AG09309 (cell line): ENCODE results near the gene RALGPS1.

Experiments used
- DNase-seq: peaks from one replicate; pipeline ENCODE4 v3.0.0-alpha.2; 2010; ENCODE audit warnings: low read depth
- H3K4me3 ChIP-seq: 2 replicates; pipeline ENCODE4 v1.5.1; 2011; ENCODE audit warnings: mild to moderate bottlenecking, low read depth, low read length, moderate library complexity; ENCODE audit not compliant: control insufficient read depth
- TF ChIP-seq, protein P1 (sequence below): IDR thresholded peaks from 2 replicates; pipeline ENCODE4 v1.5.1; 2011; ENCODE audit warnings: mild to moderate bottlenecking, low read depth, low read length, inconsistent platforms; ENCODE audit not compliant: insufficient read depth, control insufficient read depth; ENCODE audit errors: missing control alignments

The RALGPS1 gene

DNA sequence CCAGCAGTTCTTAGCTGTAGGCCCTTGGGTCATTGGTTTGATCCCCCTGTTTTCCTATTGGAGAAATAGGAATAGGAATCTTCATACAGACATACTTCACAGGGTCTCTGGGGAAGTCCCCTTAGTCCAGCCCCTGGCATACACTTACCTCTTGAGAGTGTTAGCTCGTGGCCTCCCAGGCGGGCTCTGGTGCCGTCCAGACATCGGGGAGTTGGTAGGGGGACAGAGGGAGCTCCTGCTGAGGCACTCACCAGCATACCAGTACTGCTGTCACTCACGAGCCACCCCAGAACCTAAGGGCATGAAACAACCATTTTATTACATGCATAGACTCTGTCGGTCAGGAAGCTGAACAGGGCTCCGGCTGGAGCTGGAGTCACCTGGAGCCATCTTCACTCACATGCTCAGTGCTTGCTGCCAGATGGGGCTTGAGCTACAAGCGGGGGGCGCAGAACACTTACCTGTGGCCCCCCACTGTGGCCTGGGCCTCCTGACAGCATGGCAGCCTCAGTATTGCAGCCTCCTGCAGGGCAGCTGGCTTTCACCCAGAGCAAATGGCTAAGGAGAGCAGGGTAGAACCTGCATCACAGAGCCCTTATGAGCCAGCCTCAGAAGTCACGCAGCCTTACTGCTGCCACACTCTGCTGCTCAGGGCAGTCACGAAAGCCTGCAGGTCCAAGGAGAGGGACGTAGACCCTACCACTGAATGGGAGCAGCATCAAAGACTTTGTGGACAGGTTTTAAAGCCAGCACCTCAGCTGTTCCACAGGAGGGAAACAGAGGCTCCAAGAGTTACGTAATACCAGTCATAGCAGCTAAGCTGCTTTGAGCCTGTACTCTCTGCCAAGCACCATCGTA is 266.1 kb downstream of the RALGPS1 start:
- TF ChIP-seq, protein P1, sequence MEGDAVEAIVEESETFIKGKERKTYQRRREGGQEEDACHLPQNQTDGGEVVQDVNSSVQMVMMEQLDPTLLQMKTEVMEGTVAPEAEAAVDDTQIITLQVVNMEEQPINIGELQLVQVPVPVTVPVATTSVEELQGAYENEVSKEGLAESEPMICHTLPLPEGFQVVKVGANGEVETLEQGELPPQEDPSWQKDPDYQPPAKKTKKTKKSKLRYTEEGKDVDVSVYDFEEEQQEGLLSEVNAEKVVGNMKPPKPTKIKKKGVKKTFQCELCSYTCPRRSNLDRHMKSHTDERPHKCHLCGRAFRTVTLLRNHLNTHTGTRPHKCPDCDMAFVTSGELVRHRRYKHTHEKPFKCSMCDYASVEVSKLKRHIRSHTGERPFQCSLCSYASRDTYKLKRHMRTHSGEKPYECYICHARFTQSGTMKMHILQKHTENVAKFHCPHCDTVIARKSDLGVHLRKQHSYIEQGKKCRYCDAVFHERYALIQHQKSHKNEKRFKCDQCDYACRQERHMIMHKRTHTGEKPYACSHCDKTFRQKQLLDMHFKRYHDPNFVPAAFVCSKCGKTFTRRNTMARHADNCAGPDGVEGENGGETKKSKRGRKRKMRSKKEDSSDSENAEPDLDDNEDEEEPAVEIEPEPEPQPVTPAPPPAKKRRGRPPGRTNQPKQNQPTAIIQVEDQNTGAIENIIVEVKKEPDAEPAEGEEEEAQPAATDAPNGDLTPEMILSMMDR: no peak
- H3K4me3 ChIP-seq: no peak overlapping the region
- DNase-seq: no peak

DNA sequence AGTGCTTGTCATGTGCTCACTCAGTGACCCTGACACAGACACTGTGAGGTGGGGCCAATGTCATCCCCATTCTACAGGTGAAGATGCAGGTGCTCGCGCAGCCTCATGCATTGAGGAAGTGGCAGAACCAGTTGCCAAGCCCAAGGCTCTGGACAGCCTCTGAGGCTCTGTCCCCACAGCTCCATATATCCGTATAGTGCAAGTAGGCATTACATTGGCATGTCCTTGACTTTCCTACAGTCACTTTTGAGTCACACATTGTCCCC is 266.7 kb downstream of the RALGPS1 start:
- H3K4me3 ChIP-seq: no peak overlapping the region
- TF ChIP-seq, protein P1: no peak
- DNase-seq: no peak

DNA sequence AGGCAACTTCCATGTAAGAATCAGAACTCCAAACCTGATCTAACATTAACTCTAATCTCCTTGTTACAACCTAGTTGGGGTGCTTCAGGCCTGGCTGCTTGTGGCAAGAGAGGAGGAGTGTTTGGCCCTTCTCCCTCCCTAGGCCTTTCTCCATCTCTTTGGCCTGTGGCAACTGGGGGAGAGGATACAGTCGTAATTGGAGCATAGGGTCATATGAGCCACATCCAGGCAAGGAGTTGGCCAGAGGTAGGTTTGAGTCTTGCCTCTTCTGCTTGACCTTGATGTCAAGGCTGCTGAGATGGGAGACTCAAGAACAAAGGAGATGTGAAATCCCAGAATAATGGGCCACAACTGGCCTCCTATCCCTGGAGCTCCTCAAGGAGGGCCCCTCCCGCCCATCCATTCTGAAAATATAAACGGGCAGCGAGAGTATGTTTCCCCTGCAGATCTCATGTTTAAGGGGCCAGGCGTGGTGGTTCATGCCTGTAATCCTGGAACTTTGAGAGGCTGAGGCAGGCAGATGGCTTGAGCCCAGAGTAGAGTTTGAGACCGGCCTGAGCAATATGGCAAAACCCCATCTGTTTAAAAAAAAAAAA is 267.1 kb downstream of the RALGPS1 start:
- no peak for DNase-seq
- TF ChIP-seq, protein P1: no peak
- no peak overlapping the region for H3K4me3 ChIP-seq

DNA sequence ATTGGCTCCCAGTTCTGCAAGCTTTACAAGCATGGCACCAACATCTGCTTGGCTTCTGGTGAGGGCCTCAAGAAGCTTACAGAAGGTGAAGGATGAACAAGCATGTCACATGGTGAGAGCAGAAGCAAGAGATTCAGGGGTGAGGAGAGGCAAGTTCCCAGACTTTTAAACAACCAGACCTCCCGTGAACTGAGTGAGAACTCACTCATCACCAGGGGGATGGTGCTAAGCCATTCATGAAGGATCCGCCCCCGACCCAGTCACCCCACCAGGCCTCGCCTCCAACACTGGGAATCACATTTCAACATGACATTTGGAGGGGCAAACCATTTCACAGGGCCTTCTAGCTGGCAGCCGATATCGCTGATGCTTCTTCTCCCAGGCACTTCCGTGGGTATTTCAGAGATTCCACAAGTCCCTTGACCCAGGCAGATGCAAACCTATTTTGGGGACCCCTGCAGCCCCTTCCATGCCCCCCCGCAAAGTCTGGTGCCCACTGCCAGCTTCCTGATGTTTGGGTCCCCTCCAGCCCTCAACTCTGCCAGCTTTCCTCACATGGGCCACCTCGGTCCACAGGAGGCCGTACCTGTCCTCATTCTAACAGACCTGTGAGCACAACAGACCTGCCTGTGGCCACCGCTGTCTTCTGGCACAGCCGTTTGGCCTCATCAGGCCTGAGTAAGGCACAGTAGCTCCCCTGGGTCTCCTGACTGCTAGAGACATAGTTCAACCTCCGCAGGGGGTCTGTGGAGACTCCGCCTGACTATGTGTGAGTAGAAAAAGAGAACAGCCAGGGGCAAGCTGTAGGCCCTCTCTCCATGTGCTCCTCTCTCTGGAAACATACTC is 268.5 kb downstream of the RALGPS1 start:
- TF ChIP-seq, protein P1: no peak
- H3K4me3 ChIP-seq: no peak overlapping the region
- no peak for DNase-seq

DNA sequence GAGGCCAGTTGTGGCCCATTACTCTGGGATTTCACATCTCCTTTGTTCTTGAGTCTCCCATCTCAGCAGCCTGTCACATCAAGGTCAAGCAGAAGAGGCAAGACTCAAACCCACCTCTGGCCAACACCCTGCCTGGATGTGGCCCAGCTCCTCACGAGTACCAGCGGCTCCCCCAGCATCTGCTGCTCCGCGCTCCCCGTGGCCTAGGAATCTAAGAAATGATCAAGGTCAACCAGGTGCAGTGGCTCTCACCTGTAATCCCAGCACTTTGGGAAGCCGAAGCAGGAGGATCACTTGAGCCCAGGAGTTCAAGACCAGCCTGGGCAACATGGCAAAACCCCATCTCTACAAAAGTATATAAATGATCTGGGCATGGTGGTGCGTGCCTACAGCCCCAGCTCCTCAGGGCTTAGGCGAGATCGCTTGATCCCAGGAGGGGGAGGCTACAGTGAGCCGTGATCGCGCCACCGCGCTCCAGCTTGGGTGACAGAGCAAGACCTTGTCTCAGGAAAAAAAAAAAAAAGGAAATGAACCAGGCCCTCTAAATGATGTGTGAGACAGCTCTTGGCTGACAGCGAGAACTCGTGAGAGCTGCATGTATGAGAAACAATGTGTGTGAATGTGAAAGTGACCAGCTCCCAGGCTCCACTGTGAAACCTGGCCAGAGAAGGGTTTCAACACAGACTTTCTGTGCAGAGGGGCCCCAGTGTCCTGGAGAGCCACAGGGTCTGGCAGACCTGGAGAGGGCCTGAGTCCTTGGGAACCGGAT is 269.4 kb downstream of the RALGPS1 start:
- TF ChIP-seq, protein P1: no peak
- DNase-seq: peak; percentile 64
- H3K4me3 ChIP-seq: no peak overlapping the region

DNA sequence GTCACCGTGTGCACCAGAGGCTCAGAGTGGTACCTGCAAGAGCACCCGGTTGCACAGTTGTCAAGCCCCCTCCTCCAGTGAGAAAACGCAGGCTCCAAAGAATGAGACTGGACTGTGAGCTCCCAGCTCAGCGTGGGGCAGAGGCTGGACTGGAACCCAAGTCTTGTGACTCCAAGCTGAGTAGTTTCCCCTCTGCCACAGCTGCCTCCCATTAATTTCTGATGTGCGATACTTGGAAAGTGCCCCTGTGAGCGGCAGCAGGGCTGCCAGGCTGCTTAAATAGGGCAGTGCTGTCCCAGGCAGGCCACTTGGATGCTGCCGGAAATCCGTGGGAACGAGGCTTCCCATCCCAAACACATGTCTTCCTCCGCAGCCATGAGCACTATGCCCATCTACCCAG is 270.1 kb downstream of the RALGPS1 start:
- TF ChIP-seq, protein P1: no peak
- H3K4me3 ChIP-seq: no peak overlapping the region
- no peak for DNase-seq
